Sciatic nerve (tissue), 2 donors: ENCODE data around the gene HOXC4. TPM values are rescaled to one million over a fixed set of nuclear protein-coding genes. Genes with fewer than 3 reads are reported as not detected.

Experiments used
- ATAC-seq: fragments of 200-7000 bp; cut with Tn5 transposase; one replicate; pipeline ENCODE4 v1.9.1; 2020; ENCODE audit warnings: mild to moderate bottlenecking, moderate library complexity
- DNase-seq: peaks from one replicate; pipeline ENCODE4 v3.0.0-alpha.2; 2020; ENCODE audit warnings: low spot score
- intact Hi-C: fragments of 100-400 bp; cut with DNase I; formaldehyde crosslinking; loops from one replicate; pipeline ENCODE4 v1.14.2; 2022
- total RNA-seq: library from RNA; stranded (reverse); fragmentation: NEBNext Ultra II Directional; extraction: Animal tissue kit (Norgen Biotek cat#: 25700); gene quantifications from one replicate; pipeline ENCODE4 v1.2.1, GENCODE V29; 2021
- donor health status: DM: no; HTN: no; CAD: no.
- donor health status: DM: no; HTN: no; CAD: no.

Gene HOXC4
- total RNA-seq, 1 donor from 2014 or later, result 23.6 TPM

DNA sequence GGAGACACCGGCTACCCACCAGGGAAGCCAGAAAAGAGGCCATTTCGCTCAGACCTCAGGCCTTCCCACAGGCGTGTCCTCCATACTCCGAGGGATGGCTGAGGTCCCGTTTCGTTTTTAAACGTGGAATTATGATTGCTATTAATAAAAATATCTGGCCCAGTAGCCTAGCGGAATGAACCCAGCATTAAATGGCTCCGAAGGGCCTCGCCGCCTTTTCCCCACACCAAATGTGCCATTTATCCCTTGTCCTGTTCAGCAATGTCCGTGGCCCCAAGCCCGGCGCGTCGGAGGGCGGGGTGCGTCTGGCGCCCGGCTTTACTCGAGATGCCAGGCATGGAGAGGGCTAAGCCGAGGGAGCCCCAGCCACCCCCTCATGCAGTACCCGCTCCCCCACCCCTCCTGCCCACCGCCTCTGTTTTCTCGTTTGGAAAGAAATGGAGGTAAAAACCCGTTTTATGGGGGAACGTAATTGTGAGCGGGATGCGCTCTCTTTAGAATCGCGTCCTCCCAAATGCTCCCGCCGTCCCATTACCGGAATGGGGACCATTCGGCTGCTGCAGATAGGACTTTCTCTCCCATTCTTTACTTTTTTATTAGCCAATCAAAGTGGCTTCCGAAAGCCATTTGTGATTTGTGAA, 39.1 kb upstream of the HOXC4 start:
- DNase-seq (no peak), ATAC-seq (no peak)
- intact Hi-C loops, result no loop called here

DNA sequence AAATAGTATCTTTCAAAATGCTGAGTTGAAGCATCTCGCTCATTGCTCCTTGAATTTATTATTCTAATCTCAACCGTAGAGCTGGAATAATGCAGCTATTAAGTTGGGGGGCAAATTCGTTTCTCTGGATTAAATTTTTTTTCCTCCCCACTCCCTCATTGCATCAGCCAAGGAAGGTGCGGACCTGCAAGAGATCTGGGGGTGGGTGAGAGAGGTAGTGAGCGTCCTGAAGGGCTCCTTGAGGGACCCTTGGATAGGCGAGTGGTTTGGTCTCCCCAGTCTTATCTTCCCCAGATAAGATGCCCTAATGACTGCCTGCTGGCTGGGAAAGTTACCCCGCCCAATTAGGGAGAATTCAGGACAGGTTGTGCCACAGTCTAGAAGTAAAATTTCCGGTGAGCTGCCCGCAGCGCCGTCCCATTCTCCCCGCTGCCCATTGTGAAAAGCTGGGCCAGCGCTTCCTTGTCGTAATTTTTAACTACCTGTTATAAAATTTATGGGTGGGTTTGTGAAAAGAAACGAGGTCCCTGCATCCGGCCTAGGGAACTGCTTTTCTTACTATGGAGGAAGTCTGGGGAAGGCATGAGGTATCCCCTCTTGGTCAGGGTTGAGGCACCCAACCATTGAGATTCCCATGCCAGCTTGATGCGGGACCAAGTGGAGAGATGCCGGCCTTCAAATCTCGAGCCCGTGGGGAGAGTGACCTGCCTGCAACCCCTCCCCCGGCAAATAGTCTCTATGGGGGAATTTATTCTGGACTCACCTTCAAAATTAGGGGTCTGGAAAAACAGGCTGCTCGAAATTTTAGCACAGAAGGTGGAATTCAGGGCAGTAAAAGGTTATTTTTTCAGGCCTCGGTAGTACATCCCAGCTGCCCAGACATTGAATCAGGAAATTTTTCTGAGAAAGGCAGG, 38.4 kb upstream of the HOXC4 start:
- ATAC-seq (no peak), DNase-seq (no peak)
- intact Hi-C loops, result no loop called here

DNA sequence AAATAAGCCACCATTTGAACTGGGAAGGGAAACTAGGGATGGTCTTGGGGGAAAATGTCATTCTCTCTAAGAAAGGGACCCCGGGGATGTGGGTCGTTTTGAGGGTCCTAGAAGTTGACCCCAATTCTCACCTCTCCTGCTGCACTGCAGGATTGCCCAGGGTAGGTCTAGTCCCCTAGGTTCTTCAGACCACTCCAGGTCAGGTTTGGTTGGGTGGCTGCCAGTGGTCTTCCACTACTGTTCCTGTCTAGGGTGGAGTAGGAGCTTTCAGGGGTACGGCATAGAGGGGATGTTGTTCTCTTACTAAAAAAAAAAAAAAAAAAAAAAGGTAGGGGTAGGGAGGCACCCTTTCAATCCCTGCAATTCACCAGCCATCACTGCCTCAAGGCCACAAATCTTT, 37.6 kb upstream of the HOXC4 start:
- no peak for ATAC-seq
- intact Hi-C loops, result no loop called here
- DNase-seq, result no peak

DNA sequence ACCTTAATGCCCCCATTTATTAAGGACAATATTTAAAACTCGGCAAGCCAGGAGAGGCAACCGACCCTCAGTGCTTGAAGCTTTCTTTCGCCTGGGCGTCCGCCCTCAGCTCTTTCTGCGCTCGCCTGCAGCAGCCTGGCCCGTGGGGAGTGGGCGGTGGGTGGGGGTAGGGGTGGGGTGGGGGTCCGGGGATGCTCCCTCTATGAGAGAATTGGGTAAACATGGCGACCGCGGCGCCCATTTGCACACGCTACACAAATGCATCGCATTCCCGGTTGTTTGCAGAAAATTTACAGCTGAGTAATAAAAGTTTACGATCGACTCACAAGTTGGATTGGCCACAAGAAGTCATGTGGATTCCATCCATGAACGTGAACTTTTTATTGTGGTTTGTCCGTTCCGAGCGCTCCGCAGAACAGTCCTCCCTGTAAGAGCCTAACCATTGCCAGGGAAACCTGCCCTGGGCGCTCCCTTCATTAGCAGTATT, 37.1 kb upstream of the HOXC4 start:
- ATAC-seq, result peak; percentile 31
- intact Hi-C loops, result no loop called here
- DNase-seq, result no peak

DNA sequence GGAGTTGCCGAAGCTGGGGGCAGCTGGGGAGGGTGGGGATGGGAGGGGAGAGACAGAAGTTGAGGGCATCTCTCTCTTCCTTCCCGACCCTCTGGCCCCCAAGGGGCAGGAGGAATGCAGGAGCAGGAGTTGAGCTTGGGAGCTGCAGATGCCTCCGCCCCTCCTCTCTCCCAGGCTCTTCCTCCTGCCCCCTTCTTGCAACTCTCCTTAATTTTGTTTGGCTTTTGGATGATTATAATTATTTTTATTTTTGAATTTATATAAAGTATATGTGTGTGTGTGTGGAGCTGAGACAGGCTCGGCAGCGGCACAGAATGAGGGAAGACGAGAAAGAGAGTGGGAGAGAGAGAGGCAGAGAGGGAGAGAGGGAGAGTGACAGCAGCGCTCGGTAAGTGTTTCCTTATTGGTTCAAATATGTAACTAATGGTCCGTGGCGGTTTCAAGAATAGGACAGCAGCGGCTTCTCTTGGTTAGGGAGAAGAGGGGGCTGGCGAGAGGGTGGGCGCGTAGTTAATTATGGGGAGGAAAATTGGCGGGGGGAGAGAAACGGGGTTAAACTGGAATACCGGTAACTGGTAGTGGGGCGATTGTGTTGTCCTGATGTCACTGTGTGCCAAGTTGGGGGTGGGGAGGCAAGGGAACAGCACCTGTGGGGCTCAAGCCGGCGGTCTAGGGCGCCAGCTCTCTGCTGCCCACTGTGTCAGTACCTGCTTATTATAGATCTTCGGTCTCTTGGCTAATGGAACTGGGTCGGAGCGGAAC, 36.4 kb upstream of the HOXC4 start:
- intact Hi-C loops, result no loop called here
- no peak for DNase-seq
- ATAC-seq, result peak; percentile 33

DNA sequence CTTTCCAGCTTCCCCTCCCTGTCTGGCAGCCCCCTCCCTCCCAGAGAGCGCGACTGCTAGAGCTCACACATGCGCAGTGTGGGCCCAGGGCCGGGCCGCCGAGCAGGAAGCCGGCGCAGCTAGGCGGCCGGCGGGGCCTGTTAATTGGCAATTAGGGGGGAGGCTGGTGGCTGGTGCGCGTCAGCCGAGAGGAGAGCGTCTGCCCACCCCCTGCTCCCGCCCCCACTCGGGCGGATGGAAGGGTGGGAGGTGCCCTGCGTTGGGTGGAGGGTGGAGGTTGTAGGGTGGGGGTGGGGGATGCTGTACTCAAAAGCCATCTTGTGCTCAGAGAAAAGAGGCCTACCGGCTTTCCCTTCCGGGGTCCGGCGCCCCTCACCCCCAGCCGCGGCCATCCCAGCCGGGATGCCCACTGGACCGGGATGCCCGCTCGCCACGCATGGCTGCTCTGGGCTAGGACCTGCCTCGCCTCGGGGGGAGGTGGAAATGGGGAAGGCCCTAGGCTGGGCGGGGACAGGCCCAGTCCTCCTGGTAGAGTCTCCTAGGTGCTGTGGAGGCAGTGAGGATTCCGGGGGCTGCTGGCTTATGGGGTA, 35.7 kb upstream of the HOXC4 start:
- ATAC-seq (peak; percentile 92), DNase-seq (peak; percentile 95)

DNA sequence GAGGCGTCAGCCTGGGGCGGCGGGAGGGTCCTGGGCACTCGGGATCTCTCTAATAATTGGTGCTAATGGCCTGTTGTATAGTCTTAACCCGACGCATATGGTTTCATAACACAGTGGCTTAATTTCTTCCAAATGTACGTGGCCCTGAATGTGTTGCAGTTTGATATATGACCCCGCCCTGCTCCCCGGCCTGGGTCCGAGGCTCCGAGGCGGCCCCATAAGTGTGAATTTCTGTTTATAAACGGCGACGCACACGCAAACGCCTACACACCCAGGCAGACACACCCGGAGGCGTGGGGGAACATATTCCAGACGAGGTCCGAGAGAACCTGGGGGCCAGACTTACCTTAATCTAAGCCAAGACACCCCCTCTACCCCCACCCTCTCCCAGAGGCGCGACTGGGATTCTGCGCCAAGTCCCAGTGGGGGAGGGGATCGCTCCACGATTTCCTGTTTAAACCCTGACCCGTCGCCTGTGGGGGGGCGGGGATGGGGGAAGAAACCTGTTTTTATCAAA, 35.1 kb upstream of the HOXC4 start:
- intact Hi-C loops, result no loop called here

More for the DNA sequence above, 35.7 kb upstream of the HOXC4 start:
- intact Hi-C loops, result no loop called here

DNA sequence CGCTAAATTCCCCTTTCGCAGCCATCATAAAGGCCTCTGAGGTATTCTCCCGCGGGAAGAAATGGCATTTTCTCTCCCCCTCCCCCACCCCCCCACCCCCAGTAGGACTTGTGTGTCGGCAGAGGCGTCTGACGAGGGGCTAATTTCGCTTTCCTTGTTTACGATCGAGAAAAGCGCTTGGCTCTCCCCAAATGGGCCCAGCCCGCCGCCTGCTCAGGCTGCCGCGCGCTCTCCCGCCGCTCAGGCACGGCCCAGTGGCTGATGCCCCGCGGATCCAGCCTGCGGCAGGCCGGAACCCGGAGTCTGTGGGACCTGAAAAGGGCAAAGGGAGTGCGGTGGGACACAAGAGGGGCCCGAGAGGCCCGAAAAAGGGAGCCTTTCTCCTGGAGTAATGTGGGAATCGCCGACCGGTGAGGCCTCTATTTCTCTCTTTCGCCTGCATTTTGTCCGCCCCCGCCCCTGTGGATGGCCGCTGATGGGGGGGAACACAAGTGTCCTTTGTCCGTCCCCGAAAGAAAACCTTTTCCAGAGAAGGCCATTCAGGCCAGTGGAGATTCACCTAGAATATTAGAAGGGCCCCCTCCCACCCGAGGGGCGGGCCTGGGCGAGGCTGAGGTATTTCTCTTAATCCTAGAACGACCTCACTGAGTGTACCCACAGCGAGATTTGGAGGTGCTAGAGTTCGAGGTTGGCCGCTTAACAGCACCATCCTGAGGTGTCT, 34.4 kb upstream of the HOXC4 start:
- intact Hi-C loops, result no loop called here
- ATAC-seq (peak; percentile 2), DNase-seq (no peak)

More for the DNA sequence above, 35.1 kb upstream of the HOXC4 start:
- DNase-seq (peak; percentile 89), ATAC-seq (peak; percentile 52)

DNA sequence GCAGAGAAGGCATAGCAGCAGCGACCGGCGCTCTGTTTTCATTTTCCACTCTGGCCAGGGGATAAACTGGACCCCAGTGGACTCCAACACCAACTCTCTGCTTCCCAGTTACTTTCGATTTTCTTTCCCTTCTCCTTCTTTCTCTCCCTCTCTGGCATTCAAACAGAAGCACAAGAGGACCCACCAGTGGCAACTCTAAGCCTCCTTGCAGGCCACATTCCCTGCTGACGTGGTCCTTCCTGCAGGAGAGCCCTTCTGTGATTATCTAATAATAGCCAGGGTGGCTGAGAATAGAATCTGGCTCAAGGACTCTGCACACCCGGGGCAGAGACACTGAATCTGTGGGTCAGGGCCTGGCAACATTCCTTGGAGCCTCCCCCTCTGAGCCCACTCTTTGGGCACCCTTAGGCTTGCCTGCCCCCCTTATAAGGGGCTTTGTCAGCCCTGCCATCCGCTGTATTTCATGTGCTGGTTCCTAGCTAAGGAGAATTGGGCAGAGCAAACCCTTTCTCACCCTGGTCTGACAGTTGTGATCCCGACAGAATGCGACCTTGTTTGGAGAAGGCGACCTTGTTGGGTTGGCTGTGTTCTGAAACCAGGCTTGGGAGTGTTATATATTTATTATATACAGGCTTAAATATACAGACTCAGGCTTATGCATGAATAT, 33.6 kb upstream of the HOXC4 start:
- DNase-seq (no peak), ATAC-seq (no peak)
- intact Hi-C loops, result no loop called here

DNA sequence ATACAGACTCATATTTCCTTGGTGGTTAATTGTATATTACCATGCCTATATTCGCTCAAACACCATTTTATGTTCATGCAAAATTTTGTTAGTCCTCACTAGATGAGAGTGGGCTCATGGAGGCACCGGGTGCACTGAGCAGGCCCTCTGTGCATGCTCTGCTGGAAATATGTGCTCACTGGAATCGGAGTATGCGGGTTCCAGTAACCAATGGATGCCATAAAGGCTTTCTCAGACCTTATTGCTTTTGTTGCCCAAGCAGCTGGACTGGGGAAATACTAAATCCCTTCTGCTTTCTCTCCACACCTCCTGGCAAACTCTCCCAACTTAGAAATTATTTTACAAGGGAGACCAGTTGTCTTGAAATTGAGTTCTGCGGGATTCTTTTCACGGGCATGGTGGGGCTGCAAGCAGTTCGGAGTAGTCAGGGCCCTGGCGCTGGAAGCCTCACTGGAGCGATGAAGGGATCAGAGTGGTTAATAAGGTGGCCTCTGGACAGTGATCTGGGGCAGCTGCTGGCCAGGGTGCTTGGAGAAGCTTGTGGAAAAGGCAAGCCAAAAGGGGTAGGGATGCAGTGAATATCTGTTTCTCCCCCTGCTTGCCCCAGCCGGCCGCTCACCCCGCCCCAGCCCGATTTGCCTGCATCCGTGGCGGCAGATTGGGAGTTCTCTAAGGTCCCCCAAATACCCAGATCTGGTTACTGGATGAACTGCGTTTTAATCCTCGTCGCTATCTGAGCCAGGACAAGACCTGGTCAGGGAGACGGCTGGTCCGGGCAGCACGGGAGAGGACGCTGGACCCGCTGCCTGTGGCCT, 32.8 kb upstream of the HOXC4 start:
- ATAC-seq, result no peak
- intact Hi-C loops, result no loop called here
- DNase-seq, result no peak

DNA sequence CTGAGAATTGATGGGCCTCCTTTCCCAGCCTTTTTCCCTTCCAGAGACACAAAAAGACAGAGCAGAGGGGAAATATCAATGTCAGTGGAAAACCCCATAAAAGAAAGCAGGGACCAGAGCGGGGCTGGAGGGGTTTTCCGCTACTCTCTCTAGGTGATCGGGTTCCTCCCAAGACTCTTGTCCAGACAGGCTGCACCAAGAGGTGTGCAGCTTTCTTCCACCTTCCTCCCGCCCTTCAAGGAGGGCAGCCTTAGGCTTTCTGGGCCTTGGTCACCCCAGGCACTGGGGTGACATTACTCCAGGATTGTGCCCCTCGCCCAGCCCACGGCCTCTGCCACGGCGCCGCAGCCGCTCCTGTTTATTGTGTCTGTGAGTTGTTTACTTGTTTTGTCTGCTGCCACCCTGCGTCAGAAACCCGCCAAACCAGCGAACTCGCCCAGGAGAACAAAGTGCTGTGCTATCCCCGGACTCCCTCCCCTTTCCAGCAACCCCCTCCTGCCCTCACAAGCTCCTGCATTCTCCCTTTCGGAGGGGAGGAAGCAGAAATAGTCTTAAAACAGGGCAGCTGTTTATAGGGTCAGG, 32.1 kb upstream of the HOXC4 start:
- intact Hi-C loops, result no loop called here
- no peak for ATAC-seq
- DNase-seq, result no peak

DNA sequence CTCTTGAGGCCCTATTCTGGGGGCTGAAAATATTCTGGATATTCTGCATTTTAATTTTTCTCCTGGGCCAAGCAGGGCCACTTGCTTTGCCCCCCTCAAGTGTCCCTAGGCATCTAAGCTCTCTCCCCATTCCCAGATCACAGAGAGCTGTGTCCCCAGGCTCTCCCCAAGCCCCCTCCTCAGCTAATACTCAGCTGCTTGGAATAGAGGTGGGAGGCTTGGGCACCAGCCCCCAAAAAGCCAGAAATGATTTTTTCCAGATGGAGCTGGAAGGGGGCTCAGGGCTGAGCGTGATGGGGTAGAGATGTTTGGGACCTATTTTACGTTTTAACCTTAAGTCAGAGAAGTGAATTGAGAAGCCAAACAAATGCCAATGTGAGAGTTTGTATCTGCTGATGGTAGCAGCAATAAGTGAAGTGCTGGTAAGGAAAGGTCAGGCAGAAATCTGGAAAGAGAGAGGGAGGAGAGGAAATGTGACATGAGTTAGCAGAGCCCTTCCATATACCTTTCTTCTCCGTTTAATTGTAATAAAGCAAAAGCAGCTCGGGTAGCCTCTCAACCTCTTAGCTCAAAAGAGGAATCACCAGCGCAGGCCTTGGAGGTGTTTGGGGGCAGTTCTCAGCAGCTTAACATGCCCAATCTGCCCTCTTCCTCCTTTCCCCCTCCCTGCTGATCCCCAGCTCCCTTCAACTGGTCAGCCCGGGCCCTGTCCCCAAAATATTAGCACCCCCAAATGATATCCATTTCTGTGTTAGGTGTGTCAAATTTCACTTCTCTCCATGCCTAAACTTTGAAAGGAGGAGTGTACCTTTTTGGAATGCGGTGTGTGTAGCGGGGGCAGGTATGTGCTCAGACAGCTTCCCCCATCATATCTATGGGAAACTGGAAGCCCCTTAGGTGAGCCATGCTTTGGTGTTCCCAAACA, 30.4 kb upstream of the HOXC4 start:
- intact Hi-C loops, result no loop called here
- no peak for DNase-seq
- no peak for ATAC-seq

DNA sequence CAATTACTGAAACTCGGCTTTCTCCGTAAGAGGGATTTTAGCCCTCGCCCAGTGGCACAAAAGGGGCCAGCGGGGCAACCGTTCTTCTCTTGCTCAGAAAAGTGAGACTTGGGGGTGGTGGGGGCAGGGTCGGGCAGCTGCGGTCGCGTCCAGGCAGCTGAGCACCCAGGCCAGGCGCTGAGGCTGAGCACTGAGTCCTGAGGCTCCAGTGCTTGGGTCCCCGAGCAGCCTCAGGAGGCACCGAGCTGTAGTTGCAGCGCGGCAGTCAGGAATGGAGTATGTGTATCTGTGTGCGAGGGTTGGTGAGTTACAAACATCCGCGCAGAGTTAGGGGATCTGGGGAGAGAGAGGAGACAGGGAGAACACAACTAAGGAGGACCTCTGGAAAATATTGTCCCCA, 29.5 kb upstream of the HOXC4 start:
- no peak for DNase-seq
- no peak for ATAC-seq
- intact Hi-C loops, result no loop called here

DNA sequence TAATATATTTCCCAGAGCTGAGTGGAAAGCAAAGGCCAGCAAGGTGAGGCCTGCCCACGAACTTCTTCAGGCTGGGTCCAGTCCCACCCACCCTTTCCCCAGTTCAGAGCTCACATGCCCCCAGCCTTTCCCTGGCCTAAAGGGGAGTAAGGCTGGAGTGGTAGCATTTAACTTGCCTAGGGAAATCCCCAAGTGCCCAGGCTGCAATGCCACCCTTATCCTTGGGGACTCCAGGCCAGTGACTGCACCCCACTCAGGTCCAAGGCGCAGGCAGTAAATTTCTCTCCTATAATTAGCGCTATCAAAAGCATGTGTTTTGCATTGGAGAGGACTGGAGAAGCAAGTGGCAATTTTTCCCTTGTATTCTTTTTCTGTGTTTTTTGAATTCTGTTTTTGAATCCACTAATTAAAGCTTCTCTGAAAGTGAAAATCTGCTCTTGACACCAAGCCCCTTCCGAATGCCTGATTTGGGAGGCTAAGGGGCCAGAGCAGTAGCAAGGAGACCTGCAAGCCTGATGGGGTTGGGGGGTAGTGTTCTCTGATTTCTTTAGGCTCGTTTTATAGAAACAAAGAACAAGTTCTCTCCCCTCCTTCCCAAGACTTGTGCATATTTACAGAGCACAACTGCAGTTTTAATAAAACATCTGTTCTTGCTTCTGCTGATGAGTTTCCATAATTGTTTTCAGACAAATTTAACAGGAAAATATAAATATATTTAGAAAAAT, 28.9 kb upstream of the HOXC4 start:
- intact Hi-C loops, result no loop called here
- no peak for ATAC-seq
- no peak for DNase-seq
